H1 (cell line): ENCODE results near the gene OVOL3. TPM values are rescaled to one million over a fixed set of nuclear protein-coding genes. Genes with fewer than 3 reads are reported as not detected.

ENCODE experiments used
- BCL11A ChIP-seq, 2 experiments: IDR thresholded peaks; one replicate each; pipeline ENCODE4 v1.6.1; 2011; ENCODE audit warnings: low read depth in 2 of 2, low read length in 2 of 2, mild to moderate bottlenecking in 2 of 2
- CTBP2 ChIP-seq: IDR thresholded peaks from 2 replicates; pipeline ENCODE4 v1.7.0; 2011; ENCODE audit warnings: borderline replicate concordance, mild to moderate bottlenecking, moderate library complexity, mixed read lengths, low read length; ENCODE audit not compliant: insufficient read depth, insufficient read length
- EP300 ChIP-seq, 2 experiments: IDR thresholded peaks; 1 replicate in 1 of 2; 2 replicates in 1 of 2; pipeline ENCODE4 v1.6.1; 2011 to 2012; ENCODE audit warnings: low read depth in 2 of 2, low read length in 2 of 2, mild to moderate bottlenecking in 2 of 2, borderline replicate concordance in 1 of 2, inconsistent platforms in 1 of 2, moderate library complexity in 1 of 2
- EZH2 ChIP-seq: fragments of 200-600 bp; sonication (generic); IDR thresholded peaks from 2 replicates; pipeline ENCODE4 v1.7.1; 2012; ENCODE audit warnings: low read depth, mild to moderate bottlenecking, moderate library complexity, low read length, inconsistent platforms; ENCODE audit not compliant: severe bottlenecking
- GTF2F1 ChIP-seq: IDR thresholded peaks from 2 replicates; pipeline ENCODE4 v1.6.1; 2012; ENCODE audit warnings: low read depth, low read length, improper control_type of control experiment, borderline replicate concordance
- HDAC2 ChIP-seq, 2 experiments: fragments of 300-600 bp in 1 of 2; sonication (generic) in 1 of 2; IDR thresholded peaks; 2 replicates each; pipeline ENCODE4 v1.6.1; 2011 to 2012; ENCODE audit warnings: low read depth in 2 of 2, low read length in 2 of 2, mild to moderate bottlenecking in 2 of 2, moderate library complexity in 2 of 2, borderline replicate concordance in 1 of 2, inconsistent platforms in 1 of 2
- JUN ChIP-seq: IDR thresholded peaks from 2 replicates; pipeline ENCODE4 v1.6.1; 2011; ENCODE audit warnings: low read depth, mild to moderate bottlenecking, improper control_type of control experiment, low read length
- JUND ChIP-seq: IDR thresholded peaks from 2 replicates; pipeline ENCODE4 v1.6.1; 2011; ENCODE audit warnings: mild to moderate bottlenecking, improper control_type of control experiment, low read length
- KDM4A ChIP-seq: IDR thresholded peaks from one replicate; pipeline ENCODE4 v1.7.1; 2012; ENCODE audit warnings: low read depth, mild to moderate bottlenecking, moderate library complexity, low read length, inconsistent platforms; ENCODE audit not compliant: severe bottlenecking
- POLR2A ChIP-seq, 2 experiments: IDR thresholded peaks; 1 replicate in 1 of 2; 2 replicates in 1 of 2; pipeline ENCODE4 v1.6.1; 2011; ENCODE audit warnings: low read depth in 2 of 2, low read length in 2 of 2, mild to moderate bottlenecking in 2 of 2; ENCODE audit errors: control extremely low read depth in 1 of 2
- POU5F1 ChIP-seq: IDR thresholded peaks from 2 replicates; pipeline ENCODE4 v1.6.1; 2011; ENCODE audit warnings: low read depth, mild to moderate bottlenecking, low read length, moderate library complexity
- RXRA ChIP-seq: IDR thresholded peaks from 2 replicates; pipeline ENCODE4 v1.6.1; 2011; ENCODE audit warnings: low read depth, mild to moderate bottlenecking, low read length, moderate library complexity; ENCODE audit not compliant: insufficient read depth
- SP1 ChIP-seq: IDR thresholded peaks from 2 replicates; pipeline ENCODE4 v1.6.1; 2011; ENCODE audit warnings: low read depth, low read length
- SP2 ChIP-seq: IDR thresholded peaks from 2 replicates; pipeline ENCODE4 v1.6.1; 2012; ENCODE audit warnings: mild to moderate bottlenecking, low read length, inconsistent platforms
- SUZ12 ChIP-seq: fragments of 200-600 bp; sonication (generic); IDR thresholded peaks from 2 replicates; pipeline ENCODE4 v1.6.1; 2012; ENCODE audit warnings: mild to moderate bottlenecking, inconsistent platforms, low read length, moderate library complexity, mixed read lengths
- TAF7 ChIP-seq: optimal IDR thresholded peaks from 2 replicates; pipeline ENCODE3; 2011; ENCODE audit warnings: low read depth, mild to moderate bottlenecking, inconsistent platforms, low read length, moderate library complexity, borderline replicate concordance
- TCF12 ChIP-seq: IDR thresholded peaks from 2 replicates; pipeline ENCODE4 v1.6.1; 2011; ENCODE audit warnings: low read depth, mild to moderate bottlenecking, low read length
- TEAD4 ChIP-seq: IDR thresholded peaks from 2 replicates; pipeline ENCODE4 v1.6.1; 2012; ENCODE audit warnings: low read depth, low read length, inconsistent platforms, mixed read lengths
- polyA plus RNA-seq, 7 experiments: library from polyadenylated mRNA; depleted of rRNA in 3 of 7; stranded (reverse) in 5 of 7; unstranded in 2 of 7; fragments of >200 nt in 5 of 7; fragments of 200-250 nt in 2 of 7; gene quantifications; 1 replicate in 5 of 7; 2 replicates in 1 of 7; 4 replicates in 1 of 7; pipeline versions ENCODE4 v1.2.1 to v1.2.3, GENCODE V29; 2011 to 2013; ENCODE audit warnings: missing spikeins in 2 of 7, mixed read lengths in 2 of 7
- total RNA-seq: library from RNA; stranded (reverse); fragmentation: NEBNext Ultra II Directional; extraction: Animal tissue kit (Norgen Biotek cat#: 25700); gene quantifications from 2 replicates; pipeline ENCODE4 v1.2.1, GENCODE V29; 2021
- TF ChIP-seq, protein P1 (sequence below): IDR thresholded peaks from 2 replicates; pipeline ENCODE4 v1.6.1; 2012; ENCODE audit warnings: inconsistent platforms
- TF ChIP-seq, protein P2 (sequence below): IDR thresholded peaks from 2 replicates; pipeline ENCODE4 v1.6.1; 2012; ENCODE audit warnings: low read length, inconsistent platforms
- TF ChIP-seq, protein P3 (sequence below): IDR thresholded peaks from 2 replicates; pipeline ENCODE4 v1.6.1; 2011; ENCODE audit warnings: low read depth, mild to moderate bottlenecking, low read length; ENCODE audit not compliant: insufficient read depth

The OVOL3 gene
- total and polyA plus RNA-seq, 2 of the 8 experiments (the other 6 are each of a cell fraction or from before 2014, with no cell fraction given) = 0.45 TPM; not detected in 1

DNA sequence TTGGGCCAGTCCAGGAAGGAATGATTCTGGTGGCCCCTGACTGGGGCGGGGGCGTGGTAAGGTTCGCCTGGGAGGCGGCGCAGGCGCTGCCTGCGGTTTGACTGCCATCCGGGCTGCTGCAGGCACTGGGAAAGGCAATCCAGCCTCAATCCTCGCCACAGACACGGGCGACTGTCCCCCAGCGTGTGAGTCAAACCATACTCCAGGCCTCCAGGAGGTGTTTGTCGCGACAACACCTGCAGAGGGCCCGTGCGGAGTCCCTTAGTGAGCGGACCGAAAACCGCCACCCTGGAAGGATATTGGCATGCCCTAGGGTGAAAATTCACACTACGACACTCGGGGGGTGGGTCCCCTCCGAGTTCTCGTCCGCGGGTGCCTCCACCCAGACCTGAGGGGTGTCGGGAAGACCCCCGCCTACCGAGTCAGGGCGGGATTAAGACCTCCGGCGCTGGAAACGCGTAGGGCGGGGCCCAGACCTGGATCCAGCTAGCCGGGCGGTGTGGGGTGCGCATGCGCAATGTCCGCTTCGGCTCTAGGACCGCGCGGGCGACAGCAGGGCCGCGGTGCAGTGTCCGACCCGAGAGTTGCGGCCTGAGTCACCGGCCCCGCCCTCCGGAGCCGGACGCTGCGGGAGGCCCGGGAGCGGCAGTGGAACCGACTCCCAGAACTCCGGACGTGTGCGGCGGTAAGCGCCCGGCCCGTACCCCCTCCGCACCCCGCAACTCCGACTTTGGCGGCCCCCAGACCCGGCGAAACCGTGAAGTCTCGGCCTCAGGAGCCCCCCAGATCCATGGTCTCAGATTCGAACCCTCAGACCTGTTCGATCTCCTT lies 28.7 kb downstream of the OVOL3 start, which contains the start of gene CAPNS1 (continued):
- TF ChIP-seq BCL11A (IDR thresholded peaks at IDR 0.05; ENCODE audit: low read depth in 2 of 2, low read length in 2 of 2) (no peak), TAF7 (no peak), EP300 (IDR thresholded peaks at IDR 0.05; ENCODE audit: borderline replicate concordance in 1 of 2, low read depth in 2 of 2, low read length in 2 of 2) (peak in 1 of 2 experiments; percentile 16; a peak in 1 of 3 replicates), SUZ12 (no peak), JUND (peak; percentile 87), HDAC2 (IDR thresholded peaks at IDR 0.05; ENCODE audit: borderline replicate concordance in 1 of 2, low read depth in 2 of 2, low read length in 2 of 2) (no peak; a peak in 1 of 4 replicates), TEAD4 (no peak), POU5F1 (no peak), RXRA (no peak), KDM4A (peak; percentile 60), CTBP2 (no peak), SP1 (peak; percentile 73), TCF12 (no peak), GTF2F1 (no peak), POLR2A (IDR thresholded peaks at IDR 0.05; ENCODE audit: control extremely low read depth in 1 of 2, low read depth in 2 of 2, low read length in 2 of 2) (peak in 1 of 2 experiments; percentile 72; a peak in 1 of 3 replicates), EZH2 (no peak), JUN (peak; percentile 26; the same call in 1 of the 2 replicates), SP2 (no peak)
- TF ChIP-seq, protein P1, sequence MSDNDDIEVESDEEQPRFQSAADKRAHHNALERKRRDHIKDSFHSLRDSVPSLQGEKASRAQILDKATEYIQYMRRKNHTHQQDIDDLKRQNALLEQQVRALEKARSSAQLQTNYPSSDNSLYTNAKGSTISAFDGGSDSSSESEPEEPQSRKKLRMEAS = peak; percentile 50
- TF ChIP-seq, protein P2, sequence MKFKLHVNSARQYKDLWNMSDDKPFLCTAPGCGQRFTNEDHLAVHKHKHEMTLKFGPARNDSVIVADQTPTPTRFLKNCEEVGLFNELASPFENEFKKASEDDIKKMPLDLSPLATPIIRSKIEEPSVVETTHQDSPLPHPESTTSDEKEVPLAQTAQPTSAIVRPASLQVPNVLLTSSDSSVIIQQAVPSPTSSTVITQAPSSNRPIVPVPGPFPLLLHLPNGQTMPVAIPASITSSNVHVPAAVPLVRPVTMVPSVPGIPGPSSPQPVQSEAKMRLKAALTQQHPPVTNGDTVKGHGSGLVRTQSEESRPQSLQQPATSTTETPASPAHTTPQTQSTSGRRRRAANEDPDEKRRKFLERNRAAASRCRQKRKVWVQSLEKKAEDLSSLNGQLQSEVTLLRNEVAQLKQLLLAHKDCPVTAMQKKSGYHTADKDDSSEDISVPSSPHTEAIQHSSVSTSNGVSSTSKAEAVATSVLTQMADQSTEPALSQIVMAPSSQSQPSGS = no peak
- TF ChIP-seq, protein P3, sequence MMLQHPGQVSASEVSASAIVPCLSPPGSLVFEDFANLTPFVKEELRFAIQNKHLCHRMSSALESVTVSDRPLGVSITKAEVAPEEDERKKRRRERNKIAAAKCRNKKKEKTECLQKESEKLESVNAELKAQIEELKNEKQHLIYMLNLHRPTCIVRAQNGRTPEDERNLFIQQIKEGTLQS = peak; percentile 49; the same call in 1 of the 2 replicates
